ENCODE data around the gene MYB. TPM values are rescaled to one million over a fixed set of nuclear protein-coding genes. Genes with fewer than 3 reads are reported as not detected.
"Not testable (repeated sequence)": the region's sequence is repeated elsewhere in the genome, so short reads cannot be mapped to it uniquely, and the experiment has no call there.

MYB gene
- total RNA-seq, 1 donor from 2014 or later = 23.3 TPM

- no peak overlapping the region for H3K4me3 Mint-ChIP-seq (ENCODE audit: unreplicated experiment)
- peaks cover 12% of the 10 kb centered on the region for H3K4me1 Mint-ChIP-seq (ENCODE audit: unreplicated experiment)
- H3K27me3 Mint-ChIP-seq (ENCODE audit: unreplicated experiment) = peaks cover 7% of the 10 kb centered on the region
- no peak for TF ChIP-seq CTCF (IDR thresholded peaks at IDR 0.05; ENCODE audit: unreplicated experiment)
- H3K9me3 Mint-ChIP-seq (ENCODE audit: unreplicated experiment) = no peaks in the 10 kb centered on the region
- H3K27ac Mint-ChIP-seq (ENCODE audit: unreplicated experiment) = no peak overlapping the region
- no peak for DNase-seq (ENCODE audit: low spot score)
- no peaks in the 10 kb centered on the region for H3K36me3 Mint-ChIP-seq (ENCODE audit: low read depth, unreplicated experiment)
Measured at GRCh38 chr6:135159531-135159930, 21.6 kb upstream of the MYB start.

GRCh38 chr6:135161411-135162395 is 19.4 kb upstream of the MYB start:
- H3K4me3 Mint-ChIP-seq (ENCODE audit: unreplicated experiment) = no peak overlapping the region
- H3K27me3 Mint-ChIP-seq (ENCODE audit: unreplicated experiment) = peaks cover 4% of the 10 kb centered on the region
- DNase-seq (ENCODE audit: low spot score) = no peak

GRCh38 chr6:135162678-135163439 is 18.2 kb upstream of the MYB start:
- H3K27ac Mint-ChIP-seq (ENCODE audit: unreplicated experiment) = no peak overlapping the region
- H3K9me3 Mint-ChIP-seq (ENCODE audit: unreplicated experiment) = no peaks in the 10 kb centered on the region
- no peak overlapping the region for H3K4me3 Mint-ChIP-seq (ENCODE audit: unreplicated experiment)
- peak; percentile 97 for TF ChIP-seq CTCF (IDR thresholded peaks at IDR 0.05; ENCODE audit: unreplicated experiment)
- H3K4me1 Mint-ChIP-seq (ENCODE audit: unreplicated experiment) = peaks cover 10% of the 10 kb centered on the region
- H3K36me3 Mint-ChIP-seq (ENCODE audit: low read depth, unreplicated experiment) = no peaks in the 10 kb centered on the region
- H3K27me3 Mint-ChIP-seq (ENCODE audit: unreplicated experiment) = peaks cover 4% of the 10 kb centered on the region
- DNase-seq (ENCODE audit: low spot score) = peak; percentile 68

More at GRCh38 chr6:135161411-135162395, 19.4 kb upstream of the MYB start:
- TF ChIP-seq CTCF (IDR thresholded peaks at IDR 0.05; ENCODE audit: unreplicated experiment) = no peak
- Mint-ChIP-seq H3K36me3 (ENCODE audit: low read depth, unreplicated experiment) (no peaks in the 10 kb centered on the region), H3K4me1 (ENCODE audit: unreplicated experiment) (peaks cover 10% of the 10 kb centered on the region), H3K9me3 (ENCODE audit: unreplicated experiment) (no peaks in the 10 kb centered on the region), H3K27ac (ENCODE audit: unreplicated experiment) (no peak overlapping the region)

GRCh38 chr6:135163440-135163738 is 17.7 kb upstream of the MYB start:
- TF ChIP-seq CTCF (IDR thresholded peaks at IDR 0.05; ENCODE audit: unreplicated experiment) = no peak
- no peak for DNase-seq (ENCODE audit: low spot score)
- Mint-ChIP-seq H3K36me3 (ENCODE audit: low read depth, unreplicated experiment) (no peaks in the 10 kb centered on the region), H3K27ac (ENCODE audit: unreplicated experiment) (no peak overlapping the region), H3K27me3 (ENCODE audit: unreplicated experiment) (peaks cover 4% of the 10 kb centered on the region), H3K9me3 (ENCODE audit: unreplicated experiment) (no peaks in the 10 kb centered on the region), H3K4me1 (ENCODE audit: unreplicated experiment) (peaks cover 10% of the 10 kb centered on the region), H3K4me3 (ENCODE audit: unreplicated experiment) (no peak overlapping the region)

- H3K27ac Mint-ChIP-seq (ENCODE audit: unreplicated experiment); H3K36me3 Mint-ChIP-seq (ENCODE audit: low read depth, unreplicated experiment); H3K4me3 Mint-ChIP-seq (ENCODE audit: unreplicated experiment); H3K27me3 Mint-ChIP-seq (ENCODE audit: unreplicated experiment); DNase-seq (ENCODE audit: low spot score); H3K9me3 Mint-ChIP-seq (ENCODE audit: unreplicated experiment): not testable (repeated sequence)
- peaks cover 10% of the 10 kb centered on the region for H3K4me1 Mint-ChIP-seq (ENCODE audit: unreplicated experiment)
Measured at GRCh38 chr6:135164387-135164786, 16.7 kb upstream of the MYB start.
